HepG2 (cell line): ENCODE results near the gene CBLC. TPM values are rescaled to one million over a fixed set of nuclear protein-coding genes. Genes with fewer than 3 reads are reported as not detected.

Source experiments
- ATAC-seq: fragments of 200-7000 bp; cut with Tn5 transposase; 3 replicates; pipeline ENCODE4 v1.9.1; 2020; ENCODE audit warnings: mild to moderate bottlenecking, moderate library complexity
- BruUV-seq: library from RNA; stranded (reverse); fragments of 400-500 nt; replicated peaks from 2 replicates; lab custom pipeline; 2021; lab: Mats Ljungman, UMichigan
- CTCF ChIA-PET: fragments of 300-600 bp; formaldehyde crosslinking; extraction: SDS; loops from one replicate; lab custom pipeline; 2021; ENCODE audit warnings: low total read pairs, inconsistent platforms, low intra/inter-chr PET ratio; lab: Yijun Ruan, JAX
- POLR2A ChIA-PET: fragments of 350-600 bp; sonication (Branson Sonifier 250); formaldehyde crosslinking; loops from one replicate; lab custom pipeline; 2020; ENCODE audit warnings: antibody characterized with exemption, inconsistent platforms; lab: Yijun Ruan, JAX
- DNase-seq: peaks from one replicate; pipeline ENCODE4 v3.0.0-alpha.2; 2015; ENCODE audit warnings: low spot score
- FAIRE-seq: peaks from 3 replicates; lab custom pipeline; 2011; peaks lifted over from hg19 to GRCh38; lab: Jason Lieb, UNC
- H2AFZ ChIP-seq: one replicate; pipeline ENCODE4 v1.6.1; 2011; ENCODE audit warnings: low read length, inconsistent platforms
- H3K27ac ChIP-seq: fragments of 300-600 bp; 3 replicates; pipeline ENCODE4 v1.8.0; 2011; ENCODE audit warnings: mixed run types, mild to moderate bottlenecking, mixed read lengths, low read length, inconsistent platforms; ENCODE audit not compliant: insufficient read depth; ENCODE audit errors: extremely low read length
- H3K27me3 ChIP-seq, 2 experiments: fragments of 200-600 bp in 1 of 2; 2 replicates in 1 of 2; 3 replicates in 1 of 2; pipeline versions ENCODE4 v1.6.0 to v1.8.0; 2011; ENCODE audit warnings: low read length in 2 of 2, mild to moderate bottlenecking in 2 of 2, moderate library complexity in 2 of 2, inconsistent platforms in 1 of 2; ENCODE audit not compliant: insufficient read depth in 2 of 2, control insufficient read depth in 1 of 2
- H3K36me3 ChIP-seq, 2 experiments: fragments of 200-600 bp in 1 of 2; replicated peaks in 1 of 2; 2 replicates in 1 of 2; 3 replicates in 1 of 2; pipeline versions ENCODE4 v1.5.1 to v1.8.0; 2011; ENCODE audit warnings: low read length in 2 of 2, inconsistent platforms in 1 of 2; ENCODE audit not compliant: insufficient read depth in 2 of 2, control insufficient read depth in 1 of 2
- H3K4me1 ChIP-seq: 2 replicates; pipeline ENCODE4 v1.5.1; 2012; ENCODE audit warnings: low read length, inconsistent platforms; ENCODE audit not compliant: insufficient read depth
- H3K4me2 ChIP-seq: 2 replicates; pipeline ENCODE4 v1.6.0; 2011; ENCODE audit warnings: low read depth, low read length, inconsistent platforms
- H3K4me3 ChIP-seq, 3 experiments: fragments of 200-600 bp in 1 of 3; sonication (generic), shearing (Covaris generic) in 1 of 3; replicated peaks in 1 of 3; 2 replicates each; pipeline ENCODE4 v1.5.1; 2011 to 2016; ENCODE audit warnings: low read length in 3 of 3, inconsistent platforms in 2 of 3, low read depth in 2 of 3, mild to moderate bottlenecking in 2 of 3, control low read depth in 1 of 3, mixed read lengths in 1 of 3; ENCODE audit not compliant: insufficient read depth in 1 of 3
- H3K79me2 ChIP-seq: one replicate; pipeline ENCODE4 v1.6.1; 2011; ENCODE audit warnings: low read length, inconsistent platforms; ENCODE audit not compliant: insufficient read depth
- H3K9ac ChIP-seq: 2 replicates; pipeline ENCODE4 v1.6.0; 2011; ENCODE audit warnings: mild to moderate bottlenecking, low read depth, low read length, inconsistent platforms; ENCODE audit not compliant: insufficient read depth
- H3K9me3 ChIP-seq: 2 replicates; pipeline ENCODE4 v1.5.1; 2012; ENCODE audit warnings: mild to moderate bottlenecking, low read length
- H4K20me1 ChIP-seq: 2 replicates; pipeline ENCODE4 v1.6.0; 2011; ENCODE audit warnings: inconsistent platforms, mild to moderate bottlenecking, low read length, moderate library complexity; ENCODE audit not compliant: insufficient read depth
- POGZ ChIP-seq: sonication (generic); formaldehyde crosslinking; IDR thresholded peaks from 2 replicates; pipeline ENCODE4 v1.4.0; 2020; ENCODE audit warnings: mild to moderate bottlenecking, missing genetic modification reagents
- SMARCC2 ChIP-seq: fragments of 450-650 bp; IDR thresholded peaks from 2 replicates; pipeline ENCODE4 v1.6.1; 2017; ENCODE audit warnings: antibody characterized with exemption, mild to moderate bottlenecking
- ZMAT3 ChIP-seq: sonication (generic); formaldehyde crosslinking; conservative IDR thresholded peaks from 2 replicates; pipeline ENCODE4 v1.7.0; 2021; ENCODE audit warnings: missing genetic modification reagents
- ZNF143 ChIP-seq: sonication (generic); formaldehyde crosslinking; IDR thresholded peaks from 2 replicates; pipeline ENCODE4 v1.4.0; 2020; ENCODE audit warnings: missing genetic modification reagents
- ZNF329 ChIP-seq: sonication (generic); formaldehyde crosslinking; IDR thresholded peaks from 2 replicates; pipeline ENCODE4 v1.9.0; 2021; ENCODE audit warnings: low read depth, mild to moderate bottlenecking, missing genetic modification reagents
- ZNF44 ChIP-seq: sonication (generic); formaldehyde crosslinking; IDR thresholded peaks from 2 replicates; pipeline ENCODE4 v1.5.1; 2020; ENCODE audit warnings: mild to moderate bottlenecking, missing genetic modification reagents
- ZNF468 ChIP-seq: sonication (generic); formaldehyde crosslinking; IDR thresholded peaks from 2 replicates; pipeline ENCODE4 v1.8.0; 2022; ENCODE audit warnings: mild to moderate bottlenecking, moderate library complexity, missing genetic modification reagents
- ZNF558 ChIP-seq: sonication (generic); formaldehyde crosslinking; IDR thresholded peaks from 2 replicates; pipeline ENCODE4 v1.9.0; 2022; ENCODE audit warnings: mild to moderate bottlenecking, missing genetic modification reagents, borderline replicate concordance
- ZNF572 ChIP-seq: sonication (generic); formaldehyde crosslinking; IDR thresholded peaks from 2 replicates; pipeline ENCODE4 v1.5.1; 2020; ENCODE audit warnings: mild to moderate bottlenecking, missing genetic modification reagents
- ZSCAN21 ChIP-seq: sonication (generic); formaldehyde crosslinking; IDR thresholded peaks from 2 replicates; pipeline ENCODE4 v1.8.0; 2022; ENCODE audit warnings: mild to moderate bottlenecking, missing genetic modification reagents, moderate library complexity, borderline replicate concordance
- WGBS: methylation state at CpG from one replicate; pipeline ENCODE4 v1.1.6; 2017; ENCODE audit warnings: low lambda C conversion rate; 5-methylcytosine and 5-hydroxymethylcytosine counted together
- in situ Hi-C: cut with HindIII; loops from 2 replicates; pipeline ENCODE4 v1.10.0; 2017; ENCODE audit warnings: low pct_unique_long_range_greater_than_20kb; ENCODE audit not compliant: extremely low pct_ligation_motif_present
- intact Hi-C: fragments of 100-400 bp; cut with micrococcal nuclease; formaldehyde crosslinking; loops from one replicate; pipeline ENCODE4 v1.10.0; 2022; ENCODE audit not compliant: unreplicated experiment
- polyA plus RNA-seq, 8 experiments: library from polyadenylated mRNA; depleted of rRNA in 3 of 8; stranded (reverse) in 7 of 8; unstranded in 1 of 8; fragments of >200 nt; fragmentation: Illumina TruSeq in 4 of 8; extraction: Trizol in 4 of 8; gene quantifications; 2 replicates each; pipeline versions ENCODE4 v1.2.1 to v1.2.3, GENCODE V29; 2011 to 2016; ENCODE audit warnings: low read depth in 4 of 8, missing spikeins in 1 of 8, mixed read lengths in 1 of 8; ENCODE audit not compliant: insufficient read depth in 1 of 8
- total RNA-seq, 5 experiments: library from RNA; depleted of rRNA; stranded (reverse); fragments of >200 nt; fragmentation: Illumina TruSeq; extraction: Trizol; gene quantifications; 2 replicates each; pipeline ENCODE4 v1.2.3, GENCODE V29; 2016; ENCODE audit warnings: low read depth in 1 of 5

Gene CBLC
- total and polyA plus RNA-seq, 2 of the 13 experiments (the other 11 are each of a cell fraction or from before 2014, with no cell fraction given) = 1.8 to 2.6 TPM

GRCh38 chr19:44783545-44783944 lies 5.9 kb downstream of the CBLC start:
- Histone ChIP-seq H3K27ac (no peak overlapping the region), H3K36me3 (no peaks in the 10 kb centered on the region), H3K27me3 (no peaks in the 10 kb centered on the region), H3K9ac (no peak overlapping the region), H3K4me3 (no peak overlapping the region), H3K79me2 (no peaks in the 10 kb centered on the region), H3K9me3 (no peaks in the 10 kb centered on the region), H3K4me1 (peaks cover 23% of the 10 kb centered on the region), H4K20me1 (no peaks in the 10 kb centered on the region), H2AFZ (no peak overlapping the region), H3K4me2 (no peak overlapping the region)
- DNase-seq = no peak
- CTCF ChIA-PET = interaction anchor here (0.9 to 3.1 kb wide), 4 partner anchors 17 to 61 kb away, joined by 3 to 50 read pairs (median 20); partner anchors contain the start of genes BCAM and NECTIN2
- no TSS peak for BruUV-seq
- intact Hi-C loops = no loop called here
- POLR2A ChIA-PET = interaction anchor here (1.0 to 3.3 kb wide), 2 partner anchors 15 to 24 kb away, joined by 3 to 16 read pairs; no protein-coding TSS in a partner anchor
- 90% methylated on average over 4 of the region's 4 CpGs for WGBS
- TF ChIP-seq ZNF329 (peak; percentile 97), ZNF558 (CRISPR knock-in tag) (no peak)
- FAIRE-seq = no peak
- in situ Hi-C loops = no loop called here
- no peak for ATAC-seq

- FAIRE-seq (no peak), ATAC-seq (no peak), DNase-seq (no peak)
- WGBS = 90% methylated on average over 3 of the region's 3 CpGs
- Histone ChIP-seq H3K27ac (no peak overlapping the region), H3K4me1 (peaks cover 28% of the 10 kb centered on the region), H4K20me1 (no peaks in the 10 kb centered on the region), H3K9ac (no peak overlapping the region), H3K4me3 (no peak overlapping the region), H3K4me2 (no peak overlapping the region), H3K79me2 (no peaks in the 10 kb centered on the region), H3K36me3 (no peaks in the 10 kb centered on the region), H3K9me3 (no peaks in the 10 kb centered on the region), H2AFZ (no peak overlapping the region), H3K27me3 (no peaks in the 10 kb centered on the region)
- CTCF ChIA-PET = interaction anchor here (2.1 to 3.1 kb wide), 3 partner anchors 15 to 59 kb away, joined by 11 to 50 read pairs (median 28); partner anchors contain the start of genes BCAM and NECTIN2
- intact Hi-C loops (loop anchor here (2.0 kb wide), 1 partner anchor 24 kb away; the partner anchor contains the start of gene BCAM), in situ Hi-C loops (no loop called here)
- POLR2A ChIA-PET = interaction anchor here (0.9 to 3.3 kb wide), 8 partner anchors 10 to 106 kb away, joined by 3 to 16 read pairs (median 4); partner anchors contain the start of genes BCAM and TOMM40
- no TSS peak for BruUV-seq
- TF ChIP-seq ZNF572 (CRISPR knock-in tag) (no peak), ZNF468 (CRISPR knock-in tag) (no peak), ZSCAN21 (CRISPR knock-in tag) (no peak), ZNF44 (no peak), POGZ (no peak), ZMAT3 (CRISPR knock-in tag) (no peak), ZNF143 (CRISPR knock-in tag) (no peak), SMARCC2 (no peak)
Measured at GRCh38 chr19:44785271-44785670, 7.6 kb downstream of the CBLC start.
